ENCODE data around the gene ADCY4. TPM values are rescaled to one million over a fixed set of nuclear protein-coding genes. Genes with fewer than 3 reads are reported as not detected.

ADCY4 gene
- total RNA-seq, 6 experiments from 2014 or later = 2.3 to 7.2 (median 3.9) TPM

GRCh38 chr14:24277606-24278321 is 57.1 kb downstream of the ADCY4 start:
- intact Hi-C loops (cut with DNase I) = no loop called here
- no peak for TF ChIP-seq POLR2A (IDR thresholded peaks at IDR 0.05)
- TF ChIP-seq CTCF (IDR thresholded peaks at IDR 0.05) = no peak
- H3K36me3 ChIP-seq = no peaks in the 10 kb centered on the region
- H3K27ac ChIP-seq = no peak overlapping the region
- no peak overlapping the region for H3K4me3 ChIP-seq
- WGBS (ENCODE audit: insufficient coverage, low coverage, low lambda C conversion rate, missing lambda C conversion rate) = 58% methylated on average over 7 of the region's 11 CpGs
- H3K4me1 ChIP-seq = peaks cover 0 to 13% (median 0%) of the 10 kb centered on the region in 4 donors
- DNase-seq (no peak), ATAC-seq (peak; percentile 17 to 51 (median 39))
- H3K27me3 ChIP-seq = no peaks in the 10 kb centered on the region
- H3K9me3 ChIP-seq = no peaks in the 10 kb centered on the region

- no peak overlapping the region for H3K27ac ChIP-seq
- intact Hi-C loops (cut with DNase I) = no loop called here
- H3K4me3 ChIP-seq = no peak overlapping the region
- 74% methylated on average over 5 of the region's 6 CpGs for WGBS (ENCODE audit: insufficient coverage, low coverage, low lambda C conversion rate, missing lambda C conversion rate)
- peaks cover 0 to 13% (median 0%) of the 10 kb centered on the region in 4 donors for H3K4me1 ChIP-seq
- no peaks in the 10 kb centered on the region for H3K36me3 ChIP-seq
- peak in 1 of 4 donors; percentile 3 for ATAC-seq
- TF ChIP-seq POLR2A (IDR thresholded peaks at IDR 0.05) (no peak), CTCF (IDR thresholded peaks at IDR 0.05) (no peak)
- DNase-seq = no peak
- no peaks in the 10 kb centered on the region for H3K9me3 ChIP-seq
- no peaks in the 10 kb centered on the region for H3K27me3 ChIP-seq
Observed at GRCh38 chr14:24277071-24277470, 57.8 kb downstream of the ADCY4 start.

DNA sequence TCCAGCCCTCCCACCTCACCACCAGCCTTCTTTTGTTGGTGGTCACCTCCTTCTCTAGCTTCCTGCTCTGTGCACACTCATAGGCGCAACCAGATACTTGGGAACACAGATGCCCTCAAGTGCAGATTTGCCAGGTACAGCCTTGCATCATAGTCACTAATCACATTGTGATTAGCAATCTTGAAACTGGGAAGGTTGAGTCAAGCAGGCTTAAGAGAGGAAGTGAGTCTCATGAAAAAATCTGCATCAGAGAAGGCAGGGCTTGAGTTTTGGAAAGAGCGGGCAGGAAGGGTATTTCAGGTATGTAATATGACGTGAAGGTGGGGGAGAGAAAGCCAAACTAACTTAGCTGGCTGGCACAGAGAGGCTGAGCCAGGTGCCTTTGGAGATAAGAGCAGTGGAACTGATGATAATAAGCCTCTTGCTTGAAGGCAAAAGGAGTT is 60.7 kb downstream of the ADCY4 start:
- Histone ChIP-seq H3K4me1 (peaks cover 0 to 13% (median 1%) of the 10 kb centered on the region in 4 donors), H3K27me3 (no peaks in the 10 kb centered on the region), H3K4me3 (no peak overlapping the region), H3K9me3 (no peaks in the 10 kb centered on the region), H3K27ac (no peak overlapping the region), H3K36me3 (peaks cover 0 to 1% (median 0%) of the 10 kb centered on the region in 4 donors)
- no peak for TF ChIP-seq POLR2A (IDR thresholded peaks at IDR 0.05)
- TF ChIP-seq CTCF (IDR thresholded peaks at IDR 0.05) = no peak
- no peak for ATAC-seq
- 54% methylated on average over 3 of the region's 3 CpGs for WGBS (ENCODE audit: insufficient coverage, low coverage, low lambda C conversion rate, missing lambda C conversion rate)
- intact Hi-C loops (cut with DNase I) = no loop called here
- DNase-seq = no peak

DNA sequence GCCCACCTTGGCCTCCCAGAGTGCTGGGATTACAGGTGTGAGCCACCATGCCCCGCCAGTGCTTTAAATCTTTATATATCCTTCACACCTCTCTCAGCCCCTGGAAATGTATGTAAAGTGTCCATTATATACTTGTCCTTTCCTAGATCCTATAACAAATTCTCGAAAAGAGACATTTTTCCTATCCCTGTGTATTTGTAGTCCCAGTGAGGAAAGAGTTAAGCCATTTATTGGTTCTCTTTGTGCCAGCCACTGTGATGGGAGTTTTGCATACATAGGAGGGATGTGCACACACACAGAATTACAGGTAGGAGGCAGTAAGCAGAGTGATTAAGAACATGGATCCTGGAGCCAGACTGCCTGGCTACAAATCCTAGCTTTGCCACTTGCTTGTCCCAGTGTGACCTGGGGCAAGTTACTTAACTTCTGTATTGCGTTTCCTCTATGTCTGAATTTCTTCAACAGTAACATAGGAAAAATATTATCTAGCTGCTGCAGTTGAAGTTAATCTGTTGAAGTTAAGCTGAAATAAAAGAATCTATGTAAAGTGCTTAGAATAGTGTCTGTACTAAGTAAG is 61.4 kb downstream of the ADCY4 start:
- peaks cover 0 to 13% (median 1%) of the 10 kb centered on the region in 4 donors for H3K4me1 ChIP-seq
- peak in 1 of 4 donors; percentile 27 for ATAC-seq
- peak in 1 of 3 donors; percentile 48 for DNase-seq
- intact Hi-C loops (cut with DNase I) = no loop called here
- H3K27ac ChIP-seq = no peak overlapping the region
- 31% methylated on average over 3 of the region's 3 CpGs for WGBS (ENCODE audit: insufficient coverage, low coverage, low lambda C conversion rate, missing lambda C conversion rate)
- no peak overlapping the region for H3K4me3 ChIP-seq
- peaks cover 0 to 7% (median 0%) of the 10 kb centered on the region in 4 donors for H3K36me3 ChIP-seq
- TF ChIP-seq POLR2A (IDR thresholded peaks at IDR 0.05) (no peak), CTCF (IDR thresholded peaks at IDR 0.05) (peak in 3 of 4 donors; percentile 6 to 35 (median 13))
- H3K9me3 ChIP-seq = no peaks in the 10 kb centered on the region
- no peaks in the 10 kb centered on the region for H3K27me3 ChIP-seq

All from right lobe of liver (tissue), 6 donors.